Breast epithelium (tissue), 3 donors: ENCODE measurements around the gene BPHL.

Experiments used
- CTCF ChIP-seq, 3 donors: fragments of 450-650 bp; IDR thresholded peaks; one replicate each; pipeline ENCODE4 v1.5.1; 2016 to 2017; ENCODE audit warnings: antibody characterized with exemption in 3 of 3, mild to moderate bottlenecking in 3 of 3, moderate library complexity in 3 of 3
- POLR2A ChIP-seq: fragments of 450-650 bp; IDR thresholded peaks from one replicate; pipeline ENCODE4 v1.6.1; 2016; ENCODE audit warnings: antibody characterized with exemption, mild to moderate bottlenecking, moderate library complexity

GRCh38 chr6:3176562-3177355 lies 58.2 kb downstream of the BPHL start:
- TF ChIP-seq CTCF (IDR thresholded peaks at IDR 0.05): no peak
- no peak for TF ChIP-seq POLR2A
